NCI-H524 (cell line): ENCODE data around the gene PANX2.

Experiments
- DNase-seq, 2 experiments: peaks; one replicate each; lab custom pipeline; 2025; lab: John Stamatoyannopoulos, UW

Gene PANX2

DNA sequence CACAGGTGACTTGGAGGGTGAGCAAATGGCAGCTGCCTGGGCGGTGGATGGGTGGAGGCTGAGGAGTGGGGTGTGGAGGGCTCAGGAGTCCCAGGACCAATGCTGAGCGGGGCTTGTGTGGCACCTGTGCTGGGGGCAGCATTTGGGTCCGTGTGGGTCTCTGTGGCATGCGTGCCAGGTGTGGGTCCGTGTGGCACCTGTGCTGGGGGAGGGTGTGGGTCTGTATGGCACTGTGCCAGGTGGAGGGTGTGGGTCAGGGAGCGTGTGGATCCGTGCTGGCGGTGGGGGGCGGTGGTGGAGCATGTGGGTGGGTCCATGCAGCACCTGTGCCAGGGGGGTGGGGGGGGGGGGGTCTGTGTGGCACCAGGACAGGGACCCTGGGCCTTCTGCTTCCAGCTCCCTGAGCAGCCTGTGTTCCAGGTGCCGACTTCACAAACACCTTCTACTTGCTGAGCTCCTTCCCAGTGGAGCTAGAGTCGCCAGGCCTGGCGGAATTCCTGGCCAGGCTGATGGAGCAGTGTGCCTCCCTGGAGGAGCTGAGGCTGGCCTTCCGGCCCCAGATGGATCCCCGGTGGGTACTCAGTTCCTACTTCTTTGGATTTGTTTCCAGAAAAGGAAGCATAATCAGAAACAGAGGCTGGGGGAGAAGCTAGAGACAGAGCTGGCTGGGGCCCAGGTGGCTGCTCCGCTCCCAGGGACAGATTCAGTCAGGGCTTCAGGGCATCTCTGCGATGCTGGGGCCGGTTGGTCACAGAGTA is 44.9 kb downstream of the PANX2 start:
- no peak for DNase-seq

GRCh38 chr22:50216055-50216683 is 45.6 kb downstream of the PANX2 start:
- DNase-seq = no peak

DNA sequence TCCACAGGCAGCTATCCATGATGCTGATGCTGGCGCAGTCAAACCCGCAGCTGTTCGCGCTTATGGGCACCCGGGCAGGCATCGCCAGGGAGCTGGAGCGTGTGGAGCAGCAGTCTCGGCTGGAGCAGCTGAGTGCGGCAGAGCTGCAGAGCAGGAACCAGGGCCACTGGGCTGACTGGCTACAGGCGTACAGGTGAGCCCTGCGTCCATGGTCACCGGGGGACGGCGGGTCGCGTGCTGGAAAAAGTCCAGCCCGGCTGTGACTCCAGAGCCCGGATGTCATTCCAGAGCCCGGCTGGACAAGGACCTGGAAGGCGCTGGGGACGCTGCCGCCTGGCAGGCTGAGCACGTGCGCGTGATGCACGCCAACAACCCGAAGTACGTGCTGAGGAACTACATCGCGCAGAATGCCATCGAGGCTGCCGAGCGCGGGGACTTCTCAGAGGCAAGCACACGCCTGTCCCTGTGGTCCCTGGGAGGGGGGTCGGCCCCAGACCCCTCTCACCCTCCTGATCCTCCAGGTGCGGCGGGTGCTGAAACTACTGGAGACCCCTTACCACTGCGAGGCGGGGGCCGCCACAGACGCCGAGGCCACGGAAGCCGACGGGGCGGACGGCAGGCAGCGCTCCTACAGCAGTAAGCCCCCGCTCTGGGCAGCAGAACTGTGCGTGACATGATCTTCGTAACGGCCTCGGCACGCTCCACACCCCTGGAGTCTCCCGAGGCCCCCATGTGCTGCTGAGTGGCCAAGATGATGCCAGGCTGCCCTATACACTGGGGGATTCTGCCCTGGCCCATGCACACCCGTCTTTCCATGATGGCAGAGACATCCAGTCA is 46.4 kb downstream of the PANX2 start:
- no peak for DNase-seq

GRCh38 chr22:50217543-50218152 is 47.1 kb downstream of the PANX2 start:
- no peak for DNase-seq

GRCh38 chr22:50218153-50218995 is 47.8 kb downstream of the PANX2 start:
- DNase-seq = no peak

DNA sequence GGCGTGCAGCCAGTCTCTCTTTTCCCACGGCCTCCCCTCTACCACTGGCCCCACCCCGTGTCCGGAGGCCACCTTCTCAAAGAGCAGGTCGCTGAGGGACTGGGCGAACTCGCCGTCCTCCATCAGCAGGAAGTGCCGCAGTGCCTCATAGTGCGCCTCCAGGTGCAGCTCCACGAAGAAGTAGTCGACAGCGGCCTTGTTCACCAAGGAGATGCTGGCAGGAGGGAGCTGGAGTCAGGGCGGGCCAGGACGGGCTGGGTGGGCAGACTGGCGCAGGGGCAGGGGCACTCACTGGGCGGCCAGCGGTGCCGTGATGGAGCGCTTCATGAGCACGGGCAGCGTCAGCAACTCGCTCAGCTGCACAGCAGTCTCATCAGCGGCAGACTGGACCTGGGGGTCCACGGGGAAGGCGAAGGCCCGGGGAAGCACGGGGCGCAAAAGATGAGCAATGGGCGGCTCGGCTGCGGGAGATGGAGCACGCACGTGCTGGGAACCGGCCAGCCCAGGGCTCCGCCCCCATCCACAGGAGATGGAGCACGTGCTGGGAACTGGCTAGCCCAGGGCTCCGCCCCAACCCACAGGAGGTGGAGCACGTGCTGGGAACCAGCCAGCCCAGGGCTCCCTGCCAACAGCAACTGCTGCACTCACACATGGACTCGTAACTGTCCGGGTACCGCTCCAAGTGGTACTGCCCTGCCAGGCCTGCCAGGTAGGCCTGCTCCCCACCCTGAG is 48.6 kb downstream of the PANX2 start:
- DNase-seq = peak in 1 of 2 experiments; percentile 17

- no peak for DNase-seq
These were observed 49.5 kb downstream of the PANX2 start for GRCh38 chr22:50219800-50220602.

- DNase-seq = no peak
These were observed 50.3 kb downstream of the PANX2 start for GRCh38 chr22:50220603-50221409.

GRCh38 chr22:50221410-50222300 is 51.1 kb downstream of the PANX2 start:
- DNase-seq = no peak

GRCh38 chr22:50222508-50222907 is 52.0 kb downstream of the PANX2 start:
- no peak for DNase-seq

DNA sequence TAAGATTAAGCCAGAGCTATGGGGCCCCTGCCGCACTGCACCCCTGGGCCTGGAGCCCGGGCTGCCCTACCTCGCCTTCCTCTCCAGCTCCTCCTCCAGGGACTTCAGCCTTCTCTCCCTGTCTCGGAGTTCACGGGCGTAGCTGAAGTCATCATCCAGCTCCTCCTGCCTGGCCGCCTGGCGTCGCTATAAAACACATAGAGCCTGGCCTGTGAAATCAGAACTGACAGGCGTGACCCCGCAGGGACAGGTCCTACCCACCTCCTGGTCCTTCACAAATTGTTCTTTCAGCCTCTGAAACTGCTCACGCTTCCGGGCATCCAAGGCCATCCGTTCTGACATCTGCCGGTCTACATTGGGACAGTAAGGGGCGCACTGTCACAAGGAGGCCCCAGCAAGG is 53.5 kb downstream of the PANX2 start:
- no peak for DNase-seq

GRCh38 chr22:50225200-50225969 is 54.9 kb downstream of the PANX2 start:
- no peak for DNase-seq

- DNase-seq = no peak
These were observed 55.7 kb downstream of the PANX2 start for GRCh38 chr22:50226063-50226874.

DNA sequence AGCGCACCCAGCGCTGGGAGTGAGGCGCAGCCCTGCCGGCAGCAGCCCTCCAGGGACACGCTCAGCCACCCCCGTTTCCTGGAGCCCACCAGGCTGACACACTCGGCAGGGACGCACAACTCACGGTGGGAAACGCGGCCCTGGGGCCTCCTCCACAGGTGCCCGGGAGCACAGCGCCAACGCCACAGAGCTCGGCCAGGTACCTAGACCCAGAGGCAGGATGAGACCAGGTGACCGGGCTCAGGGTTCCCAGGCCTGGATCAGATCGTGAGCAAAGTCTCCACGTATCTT is 56.3 kb downstream of the PANX2 start:
- DNase-seq = no peak

GRCh38 chr22:50227579-50228215 is 57.2 kb downstream of the PANX2 start:
- DNase-seq = no peak

GRCh38 chr22:50228366-50228765 is 57.8 kb downstream of the PANX2 start:
- DNase-seq = no peak
